Stimulated activated CD4-positive, alpha-beta T cell treated with anti-CD3 and anti-CD28 coated beads, Interleukin-12 subunit alpha, Interleukin-12 subunit beta, amount 100 ng/mL, for 4 hours (primary cell): Measurements from ENCODE around the gene CIAO3.
"Not testable (repeated sequence)": the region's sequence is repeated elsewhere in the genome, so short reads cannot be mapped to it uniquely, and the experiment has no call there.

ENCODE experiments used
- DNase-seq: peaks from one replicate; pipeline ENCODE4 v3.0.0-alpha.2; 2020

CIAO3 gene

GRCh38 chr16:759110-759910, 18.5 kb upstream of the CIAO3 start:
- DNase-seq, result no peak

GRCh38 chr16:756428-756827, 15.6 kb upstream of the CIAO3 start:
- DNase-seq, result no peak

DNA sequence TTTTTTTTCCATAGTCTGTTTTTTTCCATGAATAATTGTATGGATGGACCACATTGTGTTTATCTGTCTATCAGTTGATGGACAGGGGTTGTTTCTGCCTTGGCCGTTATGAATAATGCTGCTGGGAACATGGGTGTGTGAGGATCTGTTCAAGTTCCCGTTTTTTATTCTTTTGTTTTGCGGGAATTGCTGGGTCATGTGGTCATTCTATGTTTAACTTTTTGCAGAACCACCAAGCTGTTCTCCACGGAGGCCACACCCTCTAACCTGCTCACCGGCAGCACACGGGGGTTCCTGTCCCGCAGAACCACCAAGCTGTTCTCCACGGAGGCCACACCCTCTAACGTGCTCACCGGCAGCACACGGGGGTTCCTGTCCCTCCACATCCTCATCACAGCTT, 13.9 kb upstream of the CIAO3 start:
- DNase-seq, result no peak

- DNase-seq, result not testable (repeated sequence)
Measured at GRCh38 chr16:754121-754607, 13.4 kb upstream of the CIAO3 start.

GRCh38 chr16:752007-752312, 11.2 kb upstream of the CIAO3 start:
- DNase-seq, result no peak

DNA sequence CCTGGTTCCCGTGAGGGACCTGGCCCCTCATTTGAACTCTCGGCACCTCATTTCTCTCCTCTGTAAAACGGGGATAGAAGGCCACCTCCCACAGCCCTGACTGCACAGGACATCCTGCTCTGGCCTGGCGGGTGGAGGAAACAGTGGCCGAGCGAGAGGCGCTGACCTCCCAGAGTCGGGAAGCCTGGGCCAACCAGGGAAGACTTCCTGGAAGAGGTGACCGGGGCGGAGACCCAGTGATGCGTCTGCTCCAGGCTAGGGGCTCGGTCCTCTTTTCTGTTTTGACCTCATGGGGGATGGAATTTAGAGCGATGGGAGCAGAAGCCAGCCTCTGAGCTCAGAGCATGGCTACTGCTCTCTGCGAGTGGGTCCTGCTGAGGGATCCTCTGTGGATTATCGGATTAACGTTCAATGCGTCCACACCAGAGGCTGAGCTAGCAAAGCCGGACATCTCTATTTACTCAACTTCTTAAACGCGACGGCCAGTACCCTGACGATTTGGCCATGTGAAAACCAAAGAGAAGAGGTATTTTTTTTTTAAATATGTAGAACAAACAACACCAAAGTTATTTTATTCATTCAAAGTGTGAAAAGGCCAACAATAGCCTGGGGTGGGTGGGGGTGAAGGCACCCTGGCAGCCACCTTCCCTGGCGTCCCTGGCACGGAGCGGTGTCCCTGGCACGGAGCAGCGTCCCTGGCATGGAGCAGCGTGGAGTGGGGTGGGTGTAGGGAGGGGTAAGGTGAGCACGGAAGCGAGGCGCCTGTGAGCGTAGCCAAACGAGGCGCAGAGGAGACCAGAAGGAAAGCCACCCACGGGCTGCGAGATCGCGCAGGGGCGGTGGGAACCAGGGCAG, 10.6 kb upstream of the CIAO3 start:
- no peak for DNase-seq

GRCh38 chr16:750485-750884, 9.7 kb upstream of the CIAO3 start:
- no peak for DNase-seq

DNA sequence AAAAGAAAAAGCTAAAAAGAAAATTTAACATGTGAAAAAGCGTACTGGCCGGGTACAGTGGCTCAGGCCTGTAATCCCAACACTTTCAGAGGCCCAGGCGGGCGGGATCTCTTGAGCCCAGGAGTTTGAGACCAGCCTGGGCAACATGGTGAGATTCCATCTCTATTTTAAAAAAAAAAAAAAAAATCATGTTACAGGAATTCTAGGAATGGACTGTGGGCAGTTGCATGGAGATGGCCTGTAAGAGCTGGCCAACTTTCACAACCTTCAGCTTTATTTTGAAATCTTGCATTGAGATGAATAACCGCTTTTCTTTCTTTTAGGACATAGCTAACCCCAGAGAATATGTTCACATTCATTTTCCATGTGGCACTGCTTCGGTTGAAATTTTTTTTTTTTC, 8.2 kb upstream of the CIAO3 start:
- DNase-seq, result no peak

DNA sequence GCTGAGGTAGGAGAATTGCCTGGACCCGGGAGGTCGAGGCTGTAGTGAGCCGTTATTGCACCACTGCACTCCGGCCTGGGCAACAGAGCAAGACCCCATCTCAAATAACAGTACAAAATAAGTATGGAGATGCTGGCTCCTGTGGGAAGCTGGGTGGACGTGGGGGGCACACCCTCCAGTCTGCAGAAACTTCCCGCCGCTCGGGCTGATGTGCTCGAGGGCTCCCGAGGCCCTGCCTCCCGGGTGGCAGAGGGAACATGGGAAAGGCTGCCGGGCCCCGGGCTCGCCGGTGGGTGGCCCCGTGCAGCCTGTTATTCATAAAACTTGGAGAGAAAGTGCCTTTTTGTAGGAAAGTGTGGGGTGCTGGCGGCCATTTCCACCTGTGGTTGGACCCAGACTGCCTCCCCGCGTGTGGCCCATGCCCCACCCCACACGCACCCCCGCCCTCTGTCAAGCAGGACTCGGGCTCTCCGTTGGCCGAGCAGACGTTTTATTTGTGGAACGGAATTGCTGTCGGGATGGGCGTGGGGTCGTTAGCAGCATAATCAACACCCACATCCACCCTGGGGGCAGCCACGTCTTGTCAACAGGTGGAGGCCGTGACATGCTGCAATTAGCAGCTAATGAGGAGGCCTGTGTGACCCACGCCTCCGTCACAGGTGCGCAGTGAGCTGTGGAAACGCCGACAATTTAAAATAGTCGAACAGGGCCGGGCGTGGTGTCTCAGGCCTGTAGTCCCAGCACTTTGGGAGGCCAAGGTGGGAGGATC, 7.4 kb upstream of the CIAO3 start:
- no peak for DNase-seq

GRCh38 chr16:746637-747036, 5.8 kb upstream of the CIAO3 start:
- DNase-seq, result no peak

DNA sequence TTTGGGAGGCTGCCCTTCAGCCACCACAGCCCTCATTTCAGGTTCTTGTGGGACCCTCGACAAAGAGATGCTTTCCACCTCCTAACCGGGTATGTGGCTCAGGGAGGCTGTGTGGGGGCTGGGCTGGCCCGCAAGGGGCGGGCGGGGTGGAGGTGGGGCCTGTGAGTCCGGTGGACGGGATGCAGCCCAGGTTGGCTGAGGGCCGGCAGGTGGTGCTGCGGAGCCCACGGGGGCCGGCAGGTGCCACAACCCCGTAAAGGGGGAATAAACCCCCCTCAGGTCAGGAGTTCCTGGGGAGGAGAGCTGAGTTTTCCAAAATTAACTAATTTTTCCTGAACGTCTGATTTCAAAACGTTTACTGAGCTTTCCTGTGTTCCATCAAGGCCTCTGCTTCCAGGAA, 4.9 kb upstream of the CIAO3 start:
- no peak for DNase-seq

GRCh38 chr16:743794-744500, 3.1 kb upstream of the CIAO3 start:
- no peak for DNase-seq

DNA sequence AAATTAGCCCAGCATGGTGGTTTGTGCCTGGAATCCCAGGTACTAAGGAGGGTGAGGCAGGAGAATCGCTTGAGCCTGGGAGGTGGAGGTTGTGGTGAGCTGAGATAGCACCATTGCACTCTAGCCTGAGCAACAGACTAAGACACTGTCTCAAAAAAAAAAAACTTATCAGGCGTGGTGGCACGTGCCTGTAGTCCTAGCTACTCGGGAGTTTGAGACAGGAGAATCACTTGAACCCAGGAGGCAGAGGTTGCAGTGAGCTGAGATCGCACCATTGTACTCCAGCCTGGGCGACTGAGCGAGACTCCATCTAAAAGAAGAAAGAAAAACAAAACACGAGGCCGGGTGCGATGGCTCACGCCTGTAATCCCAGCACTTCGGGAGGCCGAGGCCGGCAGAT, 2.1 kb upstream of the CIAO3 start:
- not testable (repeated sequence) for DNase-seq

DNA sequence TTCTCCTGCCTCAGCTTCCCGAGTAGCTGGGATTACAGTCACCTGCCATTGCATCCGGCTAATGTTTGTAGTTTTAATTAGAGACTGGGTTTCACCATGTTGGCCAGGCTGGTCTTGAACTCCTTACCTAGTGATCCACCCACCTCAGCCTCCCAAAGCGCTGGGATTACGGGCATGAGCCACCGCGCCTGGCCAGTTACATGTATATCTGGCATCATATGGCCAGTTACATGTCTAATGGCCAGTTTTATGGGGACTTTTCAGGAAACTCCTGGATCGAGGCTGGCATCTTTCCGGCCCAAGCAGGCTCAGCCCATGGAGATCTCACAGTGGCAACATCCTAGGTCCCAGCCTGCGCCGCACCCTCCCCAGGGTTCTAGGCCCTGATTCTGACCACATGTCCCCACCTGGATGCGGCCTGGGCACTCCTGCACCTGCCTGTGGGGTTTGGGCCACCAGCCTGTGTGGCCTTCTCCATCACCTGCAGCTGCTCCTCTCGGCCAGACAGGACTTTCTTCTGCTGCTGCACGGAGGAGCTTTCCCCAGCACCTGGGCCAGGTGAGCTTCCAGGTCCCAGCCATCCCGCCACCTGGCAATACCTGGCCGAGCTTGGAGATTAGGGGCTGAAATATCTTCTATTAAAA, 1.3 kb upstream of the CIAO3 start:
- DNase-seq, result no peak

DNA sequence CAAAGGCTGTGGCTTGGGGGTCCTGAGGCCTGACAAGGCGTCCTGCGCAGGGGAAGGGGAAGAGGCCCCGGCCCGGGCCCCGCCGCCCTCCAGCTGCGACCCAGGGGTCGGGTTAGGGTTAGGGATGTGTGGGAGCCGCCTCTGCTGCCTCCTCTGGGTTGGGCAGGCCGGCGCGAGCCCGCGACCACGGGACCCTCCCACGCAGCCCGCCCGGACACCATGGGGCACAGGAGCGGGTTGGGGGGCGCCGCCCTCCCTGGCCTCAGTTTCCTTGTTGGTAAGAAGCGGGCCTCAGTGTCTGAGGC, 386 bp downstream of the CIAO3 start:
- no peak for DNase-seq

DNA sequence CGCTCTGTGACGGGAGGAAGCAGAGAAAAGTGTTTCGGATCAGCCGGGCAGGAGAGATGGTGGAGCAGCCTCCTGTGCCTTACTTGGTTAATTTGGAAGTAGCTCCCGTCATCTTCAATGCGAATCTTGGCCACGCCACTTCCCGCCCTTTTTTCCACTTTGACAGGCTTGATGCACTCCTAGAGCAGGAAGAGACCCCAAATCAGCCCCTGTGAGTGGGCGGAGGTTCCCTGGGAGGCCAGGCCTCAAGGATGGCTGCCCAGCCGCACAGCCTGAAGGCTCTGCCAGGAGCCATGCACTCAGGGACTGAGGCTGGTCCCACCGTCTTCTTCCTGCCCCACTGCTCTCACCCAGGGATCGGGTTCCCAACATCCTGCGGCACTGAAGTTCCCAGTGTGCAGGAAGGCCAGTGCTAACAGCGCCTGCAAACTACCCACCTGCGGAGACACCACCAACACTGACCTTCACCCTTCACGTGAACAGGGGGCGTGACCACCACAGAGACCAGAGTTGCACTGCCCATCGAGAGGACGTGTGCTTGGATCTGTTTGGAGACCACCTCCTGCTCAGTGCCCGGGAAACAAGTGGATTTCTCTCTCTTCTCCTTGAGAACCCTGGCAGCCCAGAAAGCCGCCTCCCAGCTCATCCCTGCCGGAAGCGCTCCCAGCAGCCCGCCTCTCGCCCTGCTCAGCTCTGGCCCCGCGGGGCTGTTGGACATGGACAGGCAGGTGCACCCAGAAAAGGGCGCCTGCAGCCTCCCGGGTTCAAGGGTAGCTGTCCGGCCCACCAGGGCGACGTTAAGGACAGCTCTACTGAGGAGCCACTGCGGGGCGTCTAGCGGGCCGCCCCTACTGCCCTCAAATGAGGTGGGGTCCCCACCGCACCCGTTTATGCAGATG, 988 bp downstream of the CIAO3 start:
- DNase-seq, result no peak

DNA sequence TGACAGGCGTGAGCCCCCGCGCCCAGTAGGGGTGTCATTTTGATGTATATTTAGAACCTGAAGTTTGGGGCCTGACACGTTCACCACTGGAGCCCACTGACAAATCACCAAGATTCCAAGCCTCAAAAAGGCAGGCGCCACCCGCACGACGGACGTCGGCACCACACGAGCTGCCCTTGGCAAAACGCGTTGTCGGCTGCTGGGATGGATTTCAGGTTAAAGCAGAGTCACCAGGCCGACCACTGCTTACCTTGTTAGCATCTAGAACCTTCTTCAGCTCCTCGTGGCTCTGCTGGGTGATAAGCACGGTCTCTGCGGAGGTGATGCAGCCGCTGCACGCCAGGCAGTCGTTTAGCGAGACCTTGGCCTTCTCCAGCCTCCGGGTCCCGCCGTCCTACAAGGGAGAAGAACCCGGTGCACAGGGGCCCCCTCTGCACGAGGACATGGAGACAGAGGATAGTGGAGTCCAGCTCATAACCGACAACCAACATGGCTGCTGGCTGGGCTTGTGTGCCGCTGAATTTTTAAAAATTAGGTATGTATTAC, 3.8 kb downstream of the CIAO3 start:
- DNase-seq, result no peak

GRCh38 chr16:735982-736453, 4.8 kb downstream of the CIAO3 start:
- no peak for DNase-seq

- no peak for DNase-seq
Measured at GRCh38 chr16:734981-735881, 5.6 kb downstream of the CIAO3 start.
